LNCaP clone FGC (cell line): ENCODE data around the gene KIF1A.
"Not testable (repeated sequence)": the region's sequence is repeated elsewhere in the genome, so short reads cannot be mapped to it uniquely, and the experiment has no call there.

ENCODE experiments used
- DNase-seq: peaks from one replicate; pipeline ENCODE4 v3.0.0-alpha.2; 2011; ENCODE audit warnings: low read depth
- H3K4me3 ChIP-seq: 2 replicates; pipeline ENCODE4 v1.5.1; 2011; ENCODE audit warnings: mild to moderate bottlenecking, low read depth, low read length, control low read depth
- TF ChIP-seq, protein P1 (sequence below): IDR thresholded peaks from 2 replicates; pipeline ENCODE4 v1.5.1; 2012; ENCODE audit warnings: mild to moderate bottlenecking; ENCODE audit not compliant: control insufficient read depth, insufficient read depth; ENCODE audit errors: extremely low read depth

Gene KIF1A

GRCh38 chr2:240691631-240692420 lies 128.2 kb downstream of the KIF1A start, which contains the start of gene AQP12A:
TSS of gene AQP12A (plus strand) at chr2:240691866. CDS start at chr2:240691914, 48 bp downstream.
- DNase-seq, H3K4me3 ChIP-seq: not testable (repeated sequence)

DNA sequence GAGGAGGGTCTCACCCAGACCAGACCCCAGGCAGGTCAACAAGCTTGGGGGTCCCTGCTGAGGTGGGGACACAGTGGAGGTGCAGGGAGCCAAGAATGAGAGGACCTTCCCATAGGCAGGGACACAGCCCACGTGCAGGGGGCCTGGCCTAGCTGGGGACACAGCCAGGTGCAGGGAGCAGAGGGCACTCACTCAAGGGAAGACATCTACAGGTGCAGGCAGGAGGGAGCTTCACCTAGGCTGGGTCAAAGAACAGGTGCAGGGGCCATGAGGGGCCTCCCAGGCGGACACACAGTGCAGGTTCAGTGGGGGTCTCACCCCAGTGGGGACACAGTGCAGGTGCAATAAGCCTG lies 129.0 kb downstream of the KIF1A start:
- not testable (repeated sequence) for DNase-seq, H3K4me3 ChIP-seq

GRCh38 chr2:240690421-240691074 lies 129.5 kb downstream of the KIF1A start:
- not testable (repeated sequence) for DNase-seq

DNA sequence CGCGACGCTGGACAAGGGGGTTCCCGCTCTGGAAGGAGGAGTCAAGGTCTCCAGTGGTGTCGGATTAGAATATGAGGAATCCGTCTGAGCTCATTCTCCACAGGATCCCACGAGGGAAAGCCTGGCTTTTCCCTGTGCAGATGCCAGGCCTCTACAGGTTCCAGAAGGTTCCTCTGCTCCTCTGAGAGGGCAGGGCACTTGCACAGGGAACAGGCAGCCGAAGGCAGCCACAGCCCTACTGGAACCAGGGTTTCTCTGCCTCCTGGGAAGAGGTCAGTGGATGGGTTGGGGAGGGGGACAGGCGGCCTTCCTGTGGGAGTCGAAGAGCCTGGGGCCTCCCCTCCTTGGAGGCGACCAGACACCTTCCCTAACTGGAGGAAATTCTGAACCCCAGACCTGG lies 130.0 kb downstream of the KIF1A start:
- H3K4me3 ChIP-seq: no peak overlapping the region
- DNase-seq: no peak
- TF ChIP-seq, protein P1, sequence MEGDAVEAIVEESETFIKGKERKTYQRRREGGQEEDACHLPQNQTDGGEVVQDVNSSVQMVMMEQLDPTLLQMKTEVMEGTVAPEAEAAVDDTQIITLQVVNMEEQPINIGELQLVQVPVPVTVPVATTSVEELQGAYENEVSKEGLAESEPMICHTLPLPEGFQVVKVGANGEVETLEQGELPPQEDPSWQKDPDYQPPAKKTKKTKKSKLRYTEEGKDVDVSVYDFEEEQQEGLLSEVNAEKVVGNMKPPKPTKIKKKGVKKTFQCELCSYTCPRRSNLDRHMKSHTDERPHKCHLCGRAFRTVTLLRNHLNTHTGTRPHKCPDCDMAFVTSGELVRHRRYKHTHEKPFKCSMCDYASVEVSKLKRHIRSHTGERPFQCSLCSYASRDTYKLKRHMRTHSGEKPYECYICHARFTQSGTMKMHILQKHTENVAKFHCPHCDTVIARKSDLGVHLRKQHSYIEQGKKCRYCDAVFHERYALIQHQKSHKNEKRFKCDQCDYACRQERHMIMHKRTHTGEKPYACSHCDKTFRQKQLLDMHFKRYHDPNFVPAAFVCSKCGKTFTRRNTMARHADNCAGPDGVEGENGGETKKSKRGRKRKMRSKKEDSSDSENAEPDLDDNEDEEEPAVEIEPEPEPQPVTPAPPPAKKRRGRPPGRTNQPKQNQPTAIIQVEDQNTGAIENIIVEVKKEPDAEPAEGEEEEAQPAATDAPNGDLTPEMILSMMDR: no peak

More at GRCh38 chr2:240690421-240691074, 129.5 kb downstream of the KIF1A start:
- H3K4me3 ChIP-seq: not testable (repeated sequence)

DNA sequence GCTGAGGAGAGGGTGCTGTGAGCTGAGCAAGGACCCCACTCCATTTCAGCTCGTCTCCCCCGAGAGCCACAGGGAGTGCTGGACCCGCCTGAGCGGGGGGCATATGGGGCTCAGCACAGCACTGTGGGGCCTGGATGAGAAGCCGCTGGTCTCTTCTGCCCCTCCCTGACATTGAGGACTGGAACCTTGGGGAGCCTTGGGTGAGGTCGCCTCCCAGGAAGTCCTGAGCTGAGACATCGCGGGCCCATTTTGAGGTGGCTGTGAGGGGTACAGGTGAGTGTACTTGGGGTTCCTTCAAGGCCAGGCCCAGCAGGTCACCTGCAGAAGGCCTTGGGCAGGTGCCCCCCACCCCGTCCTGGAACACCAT lies 131.5 kb downstream of the KIF1A start:
- no peak for DNase-seq
- TF ChIP-seq, protein P1: no peak

GRCh38 chr2:240687741-240688552 lies 132.1 kb downstream of the KIF1A start:
- H3K4me3 ChIP-seq: no peak overlapping the region
- no peak for DNase-seq
- TF ChIP-seq, protein P1: no peak

More for the DNA sequence above, 131.5 kb downstream of the KIF1A start:
- H3K4me3 ChIP-seq: no peak overlapping the region

- no peak for DNase-seq
- TF ChIP-seq, protein P1: no peak
- no peak overlapping the region for H3K4me3 ChIP-seq
Observed at GRCh38 chr2:240687045-240687740, 132.8 kb downstream of the KIF1A start.

DNA sequence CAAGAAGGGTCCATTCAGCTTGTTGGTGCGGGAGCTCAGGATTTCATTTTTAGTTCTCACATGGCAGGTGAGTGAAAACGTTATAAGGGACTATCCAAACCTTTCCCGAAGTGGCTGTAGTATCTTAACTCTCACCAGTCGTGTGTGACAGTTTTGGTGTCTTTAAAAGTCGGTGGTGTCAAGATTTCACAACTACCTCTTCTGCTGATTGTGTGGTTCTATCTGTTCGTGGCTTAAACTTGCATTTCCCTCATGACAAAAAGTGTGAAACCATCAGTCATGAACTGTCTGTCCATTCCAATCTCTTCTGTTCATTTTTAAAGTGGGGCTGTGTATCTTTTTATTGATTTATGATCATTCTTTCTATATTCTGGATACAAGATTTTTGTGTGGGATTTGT lies 133.6 kb downstream of the KIF1A start:
- H3K4me3 ChIP-seq: 0 out of 2 replicates have a peak overlapping the region, but pooled peaks have one; percentile 8
- TF ChIP-seq, protein P1: no peak
- DNase-seq: no peak
